HCT116 (cell line): ENCODE data around the gene GFOD2.

ENCODE experiments used
- ATF3 ChIP-seq: IDR thresholded peaks from 2 replicates; pipeline ENCODE4 v1.6.1; 2012
- CEBPB ChIP-seq: IDR thresholded peaks from 2 replicates; pipeline ENCODE4 v1.6.1; 2012; ENCODE audit warnings: low read depth
- ELF1 ChIP-seq: IDR thresholded peaks from 2 replicates; pipeline ENCODE4 v1.6.1; 2012; ENCODE audit warnings: low read depth, borderline replicate concordance
- EZH2 ChIP-seq: fragments of 200-600 bp; sonication (generic); IDR thresholded peaks from 2 replicates; pipeline ENCODE4 v1.6.1; 2017; ENCODE audit warnings: antibody characterized with exemption, mixed run types
- EZH2phosphoT487 ChIP-seq: fragments of 200-600 bp; IDR thresholded peaks from 2 replicates; pipeline ENCODE4 v1.6.1; 2018; ENCODE audit warnings: antibody characterized with exemption, borderline replicate concordance
- RAD21 ChIP-seq: IDR thresholded peaks from 2 replicates; pipeline ENCODE4 v1.6.1; 2012; ENCODE audit warnings: low read depth, mild to moderate bottlenecking
- SP1 ChIP-seq: IDR thresholded peaks from 2 replicates; pipeline ENCODE4 v1.6.1; 2012; ENCODE audit warnings: low read depth
- TF ChIP-seq, protein P1 (sequence below), 3 experiments: fragments of 200-600 bp in 1 of 3; sonication (generic) in 1 of 3; IDR thresholded peaks in 2 of 3; conservative IDR thresholded peaks in 1 of 3; 2 replicates each; pipeline ENCODE4 v1.5.1; 2012 to 2017; ENCODE audit warnings: low read depth in 2 of 3, low read length in 2 of 3, antibody characterized with exemption in 1 of 3, borderline replicate concordance in 1 of 3, control low read depth in 1 of 3, mild to moderate bottlenecking in 1 of 3, mixed read lengths in 1 of 3, mixed run types in 1 of 3, moderate library complexity in 1 of 3; ENCODE audit not compliant: insufficient read depth in 1 of 3

DNA sequence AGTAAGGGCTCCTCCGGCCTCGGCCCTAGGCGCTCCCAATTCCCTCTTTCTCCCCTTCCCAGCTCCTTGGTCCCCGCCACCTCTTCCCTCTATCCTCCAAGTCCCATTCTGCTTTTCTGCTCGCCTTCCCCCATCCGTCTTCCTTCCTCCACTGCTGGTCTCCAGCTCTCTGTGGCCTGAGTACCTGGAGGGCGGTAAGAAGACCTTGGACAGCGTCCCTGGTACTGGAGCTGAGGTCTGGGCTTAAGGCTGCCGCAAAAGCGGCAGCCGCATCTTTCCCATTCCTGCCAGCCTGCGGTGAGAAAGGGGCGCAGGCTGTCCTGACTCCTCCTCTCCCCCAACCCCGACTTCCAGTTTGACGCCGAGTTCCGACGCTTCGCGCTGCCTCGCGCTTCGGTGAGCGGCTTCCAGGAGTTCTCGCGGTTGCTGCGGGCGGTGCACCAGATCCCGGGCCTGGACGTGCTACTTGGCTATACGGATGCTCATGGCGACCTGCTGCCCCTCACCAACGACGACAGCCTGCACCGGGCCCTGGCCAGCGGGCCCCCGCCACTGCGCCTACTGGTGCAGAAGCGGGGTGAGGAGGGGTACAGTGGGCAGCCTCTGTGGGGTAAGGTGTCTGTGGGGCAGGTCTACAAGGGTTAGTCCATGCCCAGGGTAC, 57.9 kb downstream of the GFOD2 start:
- no peak for TF ChIP-seq RAD21
- no peak for TF ChIP-seq ELF1
- TF ChIP-seq, protein P1, sequence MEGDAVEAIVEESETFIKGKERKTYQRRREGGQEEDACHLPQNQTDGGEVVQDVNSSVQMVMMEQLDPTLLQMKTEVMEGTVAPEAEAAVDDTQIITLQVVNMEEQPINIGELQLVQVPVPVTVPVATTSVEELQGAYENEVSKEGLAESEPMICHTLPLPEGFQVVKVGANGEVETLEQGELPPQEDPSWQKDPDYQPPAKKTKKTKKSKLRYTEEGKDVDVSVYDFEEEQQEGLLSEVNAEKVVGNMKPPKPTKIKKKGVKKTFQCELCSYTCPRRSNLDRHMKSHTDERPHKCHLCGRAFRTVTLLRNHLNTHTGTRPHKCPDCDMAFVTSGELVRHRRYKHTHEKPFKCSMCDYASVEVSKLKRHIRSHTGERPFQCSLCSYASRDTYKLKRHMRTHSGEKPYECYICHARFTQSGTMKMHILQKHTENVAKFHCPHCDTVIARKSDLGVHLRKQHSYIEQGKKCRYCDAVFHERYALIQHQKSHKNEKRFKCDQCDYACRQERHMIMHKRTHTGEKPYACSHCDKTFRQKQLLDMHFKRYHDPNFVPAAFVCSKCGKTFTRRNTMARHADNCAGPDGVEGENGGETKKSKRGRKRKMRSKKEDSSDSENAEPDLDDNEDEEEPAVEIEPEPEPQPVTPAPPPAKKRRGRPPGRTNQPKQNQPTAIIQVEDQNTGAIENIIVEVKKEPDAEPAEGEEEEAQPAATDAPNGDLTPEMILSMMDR (IDR thresholded peaks at IDR 0.05 in 2 of 3, conservative IDR thresholded peaks at IDR 0.05 in 1 of 3; ENCODE audit: borderline replicate concordance in 1 of 3, insufficient read depth in 1 of 3, low read depth in 2 of 3, low read length in 2 of 3): no peak
- TF ChIP-seq EZH2: no peak
- no peak for TF ChIP-seq ATF3
- TF ChIP-seq CEBPB: no peak
- no peak for TF ChIP-seq SP1
- TF ChIP-seq EZH2phosphoT487: no peak
